SK-N-SH (cell line): ENCODE data around the gene EEFSEC. TPM values are rescaled to one million over a fixed set of nuclear protein-coding genes. Genes with fewer than 3 reads are reported as not detected.

Experiments used
- CTCF ChIA-PET: fragments of 300-600, 350-600 bp; formaldehyde crosslinking; extraction: SDS; loops from one replicate; lab custom pipeline; 2021; lab: Yijun Ruan, JAX
- POLR2A ChIA-PET: fragments of 350-600 bp; sonication (Branson Sonifier 250); formaldehyde crosslinking; extraction: SDS; loops from one replicate; lab custom pipeline; 2020; ENCODE audit warnings: antibody characterized with exemption, inconsistent platforms; lab: Yijun Ruan, JAX
- DNase-seq: peaks from one replicate; pipeline ENCODE4 v3.0.0; 2012
- H2AFZ ChIP-seq: fragments of 200-600 bp; sonication (generic); 2 replicates; pipeline ENCODE4 v1.8.1; 2016; ENCODE audit warnings: antibody characterized with exemption, mild to moderate bottlenecking, low read depth
- H3F3A ChIP-seq: fragments of 200-600 bp; sonication (generic); replicated peaks from 2 replicates; pipeline ENCODE3; 2016; ENCODE audit warnings: antibody characterized with exemption, mild to moderate bottlenecking; ENCODE audit not compliant: insufficient read depth
- H3K27ac ChIP-seq, 2 experiments: fragments of 200-500 bp in 1 of 2; fragments of 200-600 bp in 1 of 2; sonication (Bioruptor generic) in 1 of 2; sonication (generic), shearing (Covaris generic) in 1 of 2; 2 replicates each; pipeline versions ENCODE4 v1.5.1 to v1.6.1; 2014 to 2016; ENCODE audit warnings: low read depth in 2 of 2, inconsistent platforms in 1 of 2, low read length in 1 of 2, mild to moderate bottlenecking in 1 of 2, mixed read lengths in 1 of 2
- H3K27me3 ChIP-seq: fragments of 200-600 bp; sonication (generic), shearing (Covaris generic); 2 replicates; pipeline ENCODE4 v1.6.1; 2016; ENCODE audit warnings: mixed run types; ENCODE audit not compliant: insufficient read depth
- H3K36me3 ChIP-seq, 2 experiments: fragments of 200-500 bp in 1 of 2; fragments of 200-600 bp in 1 of 2; sonication (Bioruptor generic) in 1 of 2; sonication (generic) in 1 of 2; replicated peaks in 1 of 2; 2 replicates each; pipeline versions ENCODE3 to v1.5.1; 2014 to 2016; ENCODE audit warnings: low read length in 1 of 2, mild to moderate bottlenecking in 1 of 2; ENCODE audit not compliant: insufficient read depth in 2 of 2, control insufficient read depth in 1 of 2
- H3K4me1 ChIP-seq, 2 experiments: fragments of 200-500 bp in 1 of 2; fragments of 200-600 bp in 1 of 2; sonication (Bioruptor generic) in 1 of 2; sonication (generic), shearing (Covaris generic) in 1 of 2; 2 replicates each; pipeline versions ENCODE4 v1.5.1 to v1.6.1; 2014 to 2016; ENCODE audit warnings: low read depth in 1 of 2, low read length in 1 of 2, mixed run types in 1 of 2; ENCODE audit not compliant: insufficient read depth in 2 of 2, control insufficient read depth in 1 of 2
- H3K4me2 ChIP-seq: fragments of 200-600 bp; sonication (generic), shearing (Covaris generic); 2 replicates; pipeline ENCODE4 v1.6.1; 2017; ENCODE audit warnings: mixed run types
- H3K4me3 ChIP-seq, 2 experiments: fragments of 200-500 bp in 1 of 2; fragments of 200-600 bp in 1 of 2; sonication (Bioruptor generic) in 1 of 2; sonication (generic), shearing (Covaris generic) in 1 of 2; 2 replicates each; pipeline versions ENCODE4 v1.5.1 to v1.8.1; 2014 to 2016; ENCODE audit warnings: low read depth in 2 of 2, inconsistent platforms in 1 of 2, low read length in 1 of 2, mild to moderate bottlenecking in 1 of 2, mixed read lengths in 1 of 2, moderate library complexity in 1 of 2
- H3K79me2 ChIP-seq: fragments of 200-600 bp; sonication (generic); 2 replicates; pipeline ENCODE4 v1.8.1; 2017; ENCODE audit warnings: mild to moderate bottlenecking; ENCODE audit not compliant: insufficient read depth
- H3K9ac ChIP-seq: fragments of 200-600 bp; sonication (generic); 2 replicates; pipeline ENCODE4 v1.6.1; 2017; ENCODE audit warnings: mixed run types
- H3K9me2 ChIP-seq: fragments of 200-600 bp; sonication (generic); 2 replicates; pipeline ENCODE4 v1.6.1; 2017; ENCODE audit warnings: mixed run types
- H3K9me3 ChIP-seq: fragments of 200-600 bp; sonication (generic); 2 replicates; pipeline ENCODE4 v1.6.1; 2017; ENCODE audit warnings: mixed run types, mild to moderate bottlenecking, moderate library complexity
- H4K20me1 ChIP-seq: fragments of 200-600 bp; sonication (generic); 2 replicates; pipeline ENCODE4 v1.6.1; 2017; ENCODE audit warnings: mild to moderate bottlenecking, mixed run types; ENCODE audit not compliant: insufficient read depth
- ELF1 ChIP-seq: IDR thresholded peaks from 2 replicates; pipeline ENCODE4 v1.4.0; 2012
- EP300 ChIP-seq, 2 experiments: IDR thresholded peaks; 2 replicates each; pipeline versions ENCODE4 v1.4.0 to v1.6.1; 2012; ENCODE audit warnings: borderline replicate concordance in 1 of 2, low read depth in 1 of 2, low read length in 1 of 2
- FOSL2 ChIP-seq: IDR thresholded peaks from 2 replicates; pipeline ENCODE4 v1.4.0; 2012; ENCODE audit warnings: low read depth, mild to moderate bottlenecking, moderate library complexity, borderline replicate concordance
- MXI1 ChIP-seq: IDR thresholded peaks from 2 replicates; pipeline ENCODE4 v1.6.1; 2012; ENCODE audit warnings: mild to moderate bottlenecking, low read depth, low read length, improper control_type of control experiment
- RAD21 ChIP-seq: IDR thresholded peaks from 2 replicates; pipeline ENCODE4 v1.6.1; 2012; ENCODE audit warnings: mild to moderate bottlenecking, low read length
- SIN3A ChIP-seq: IDR thresholded peaks from 2 replicates; pipeline ENCODE4 v1.6.1; 2012; ENCODE audit warnings: low read depth, mild to moderate bottlenecking, low read length, moderate library complexity, borderline replicate concordance
- WGBS: methylation state at CpG from one replicate; pipeline ENCODE4 v1.1.6; 2017; ENCODE audit warnings: low lambda C conversion rate; 5-methylcytosine and 5-hydroxymethylcytosine counted together
- polyA plus RNA-seq, 3 experiments: library from polyadenylated mRNA; depleted of rRNA; stranded (reverse); fragments of >200 nt; gene quantifications; 2 replicates each; pipeline ENCODE4 v1.2.3, GENCODE V29; 2012
- TF ChIP-seq, protein P1 (sequence below): fragments of 150-350 bp; IDR thresholded peaks from 2 replicates; pipeline ENCODE4 v1.6.1; 2016; ENCODE audit warnings: mild to moderate bottlenecking, low read depth, low read length
- TF ChIP-seq, protein P2 (sequence below): fragments of 200-600 bp; sonication (generic); IDR thresholded peaks from 2 replicates; pipeline ENCODE4 v1.6.1; 2017; ENCODE audit warnings: antibody characterized with exemption, mild to moderate bottlenecking, moderate library complexity
- TF ChIP-seq, protein P3 (sequence below): IDR thresholded peaks from 2 replicates; pipeline ENCODE4 v1.4.0; 2012; ENCODE audit warnings: low read depth, borderline replicate concordance

The EEFSEC gene
- polyA plus RNA-seq, 1 of the 3 experiments (the other 2 are of a cell fraction) = 12.4 TPM

DNA sequence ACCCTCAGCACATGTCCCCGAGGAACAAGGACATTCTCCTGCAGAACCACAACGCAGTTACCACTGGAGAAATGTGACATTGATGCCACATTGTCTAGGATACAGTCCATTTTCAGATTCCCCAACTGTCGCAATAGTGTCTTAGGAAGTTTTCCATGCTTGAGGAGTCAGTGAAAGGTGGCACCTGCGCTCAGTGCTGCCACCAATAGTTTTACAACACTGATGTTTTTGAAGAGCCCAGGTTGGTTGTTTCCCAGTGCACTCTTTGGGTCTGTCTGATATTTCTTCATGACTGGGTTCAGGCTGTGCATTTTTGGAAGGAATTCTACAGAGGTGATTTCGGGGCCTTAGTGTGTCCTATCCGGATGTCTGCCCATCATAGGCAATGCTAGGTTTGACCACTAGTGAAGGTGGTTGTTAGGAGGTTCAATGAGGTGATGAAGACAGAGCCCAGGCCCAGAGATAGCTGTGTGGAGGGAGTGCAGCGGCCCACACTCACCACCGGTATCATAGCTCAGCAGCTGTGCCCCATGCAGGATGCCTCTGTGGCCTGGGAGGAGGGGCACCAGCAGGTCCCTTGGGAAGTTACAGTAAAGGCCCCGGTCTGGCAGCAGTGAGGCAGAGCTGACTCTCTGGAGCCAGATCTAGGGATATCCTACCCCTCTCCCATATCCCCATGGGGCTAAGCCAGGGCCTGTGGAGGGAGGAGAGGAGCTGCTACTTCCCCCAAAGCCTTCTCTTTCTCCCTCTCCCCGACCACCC is 216.8 kb downstream of the EEFSEC start:
- Histone ChIP-seq H3K27me3 (no peaks in the 10 kb centered on the region), H2AFZ (no peak overlapping the region), H3K79me2 (no peaks in the 10 kb centered on the region; the same call in 1 of the 2 replicates), H3K4me1 (peaks cover 0 to 44% of the 10 kb centered on the region in 2 experiments; a peak in 1 of 4 replicates), H3K4me3 (no peak overlapping the region), H3K9me3 (no peaks in the 10 kb centered on the region), H3K4me2 (no peak overlapping the region), H3K36me3 (no peaks in the 10 kb centered on the region), H3K9me2 (no peaks in the 10 kb centered on the region), H3F3A (no peaks in the 10 kb centered on the region), H3K9ac (no peak overlapping the region), H4K20me1 (no peaks in the 10 kb centered on the region), H3K27ac (no peak overlapping the region; a peak in 1 of 4 replicates)
- WGBS = 89% methylated on average over 7 of the region's 10 CpGs
- ChIA-PET POLR2A (no interaction called here), CTCF (interaction anchor here (0.6 to 2.7 kb wide), 8 partner anchors 10 to 219 kb away, joined by 3 to 18 read pairs (median 5); no protein-coding TSS in a partner anchor)
- TF ChIP-seq, protein P1, sequence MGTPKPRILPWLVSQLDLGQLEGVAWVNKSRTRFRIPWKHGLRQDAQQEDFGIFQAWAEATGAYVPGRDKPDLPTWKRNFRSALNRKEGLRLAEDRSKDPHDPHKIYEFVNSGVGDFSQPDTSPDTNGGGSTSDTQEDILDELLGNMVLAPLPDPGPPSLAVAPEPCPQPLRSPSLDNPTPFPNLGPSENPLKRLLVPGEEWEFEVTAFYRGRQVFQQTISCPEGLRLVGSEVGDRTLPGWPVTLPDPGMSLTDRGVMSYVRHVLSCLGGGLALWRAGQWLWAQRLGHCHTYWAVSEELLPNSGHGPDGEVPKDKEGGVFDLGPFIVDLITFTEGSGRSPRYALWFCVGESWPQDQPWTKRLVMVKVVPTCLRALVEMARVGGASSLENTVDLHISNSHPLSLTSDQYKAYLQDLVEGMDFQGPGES = no peak
- TF ChIP-seq, protein P2, sequence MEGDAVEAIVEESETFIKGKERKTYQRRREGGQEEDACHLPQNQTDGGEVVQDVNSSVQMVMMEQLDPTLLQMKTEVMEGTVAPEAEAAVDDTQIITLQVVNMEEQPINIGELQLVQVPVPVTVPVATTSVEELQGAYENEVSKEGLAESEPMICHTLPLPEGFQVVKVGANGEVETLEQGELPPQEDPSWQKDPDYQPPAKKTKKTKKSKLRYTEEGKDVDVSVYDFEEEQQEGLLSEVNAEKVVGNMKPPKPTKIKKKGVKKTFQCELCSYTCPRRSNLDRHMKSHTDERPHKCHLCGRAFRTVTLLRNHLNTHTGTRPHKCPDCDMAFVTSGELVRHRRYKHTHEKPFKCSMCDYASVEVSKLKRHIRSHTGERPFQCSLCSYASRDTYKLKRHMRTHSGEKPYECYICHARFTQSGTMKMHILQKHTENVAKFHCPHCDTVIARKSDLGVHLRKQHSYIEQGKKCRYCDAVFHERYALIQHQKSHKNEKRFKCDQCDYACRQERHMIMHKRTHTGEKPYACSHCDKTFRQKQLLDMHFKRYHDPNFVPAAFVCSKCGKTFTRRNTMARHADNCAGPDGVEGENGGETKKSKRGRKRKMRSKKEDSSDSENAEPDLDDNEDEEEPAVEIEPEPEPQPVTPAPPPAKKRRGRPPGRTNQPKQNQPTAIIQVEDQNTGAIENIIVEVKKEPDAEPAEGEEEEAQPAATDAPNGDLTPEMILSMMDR = no peak
- TF ChIP-seq RAD21 = no peak
- TF ChIP-seq FOSL2 = no peak
- TF ChIP-seq, protein P3, sequence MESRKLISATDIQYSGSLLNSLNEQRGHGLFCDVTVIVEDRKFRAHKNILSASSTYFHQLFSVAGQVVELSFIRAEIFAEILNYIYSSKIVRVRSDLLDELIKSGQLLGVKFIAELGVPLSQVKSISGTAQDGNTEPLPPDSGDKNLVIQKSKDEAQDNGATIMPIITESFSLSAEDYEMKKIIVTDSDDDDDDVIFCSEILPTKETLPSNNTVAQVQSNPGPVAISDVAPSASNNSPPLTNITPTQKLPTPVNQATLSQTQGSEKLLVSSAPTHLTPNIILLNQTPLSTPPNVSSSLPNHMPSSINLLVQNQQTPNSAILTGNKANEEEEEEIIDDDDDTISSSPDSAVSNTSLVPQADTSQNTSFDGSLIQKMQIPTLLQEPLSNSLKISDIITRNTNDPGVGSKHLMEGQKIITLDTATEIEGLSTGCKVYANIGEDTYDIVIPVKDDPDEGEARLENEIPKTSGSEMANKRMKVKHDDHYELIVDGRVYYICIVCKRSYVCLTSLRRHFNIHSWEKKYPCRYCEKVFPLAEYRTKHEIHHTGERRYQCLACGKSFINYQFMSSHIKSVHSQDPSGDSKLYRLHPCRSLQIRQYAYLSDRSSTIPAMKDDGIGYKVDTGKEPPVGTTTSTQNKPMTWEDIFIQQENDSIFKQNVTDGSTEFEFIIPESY = no peak
- TF ChIP-seq SIN3A = no peak
- no peak for TF ChIP-seq EP300 (IDR thresholded peaks at IDR 0.05; ENCODE audit: borderline replicate concordance in 1 of 2, low read depth in 1 of 2, low read length in 1 of 2)
- DNase-seq = no peak

DNA sequence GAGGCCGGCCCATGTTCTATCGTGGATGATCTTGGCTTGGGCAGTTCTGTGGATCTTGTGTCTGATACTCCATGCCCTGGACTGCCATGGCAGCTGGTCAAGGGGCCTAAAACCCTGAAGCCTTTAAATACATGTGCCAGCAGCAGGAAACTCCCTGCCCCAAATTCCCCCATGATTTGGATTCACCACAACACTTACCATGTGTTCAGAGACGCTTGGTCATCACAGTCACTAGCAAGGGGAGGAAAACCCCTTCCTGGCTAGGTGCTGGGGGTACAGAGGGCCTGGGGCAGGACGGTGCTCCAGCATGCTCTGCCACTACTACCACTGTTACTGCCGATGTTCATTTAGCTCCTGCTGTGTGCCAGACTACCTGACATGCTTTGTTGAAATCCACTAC is 219.0 kb downstream of the EEFSEC start:
- 100% methylated on average over 3 of the region's 5 CpGs for whole genome bisulfite sequencing
- H3K9me2 ChIP-seq = no peaks in the 10 kb centered on the region
- no peak overlapping the region; a peak in 1 of 4 replicates for H3K27ac ChIP-seq
- H3K79me2 ChIP-seq = no peaks in the 10 kb centered on the region
- H3K4me1 ChIP-seq = peaks cover 0 to 29% of the 10 kb centered on the region in 2 experiments; a peak in 1 of 4 replicates
- POLR2A ChIA-PET = no interaction called here
- no peaks in the 10 kb centered on the region for H3K36me3 ChIP-seq
- no peak overlapping the region for H2AFZ ChIP-seq
- CTCF ChIA-PET = interaction anchor here (1.1 kb wide), 1 partner anchor 10 kb away, joined by 3 read pairs; no protein-coding TSS in a partner anchor
- H3K9ac ChIP-seq = no peak overlapping the region
- no peaks in the 10 kb centered on the region for H3K9me3 ChIP-seq
- no peaks in the 10 kb centered on the region for H3F3A ChIP-seq
- no peak for DNase-seq
- no peak overlapping the region for H3K4me3 ChIP-seq
- H3K4me2 ChIP-seq = no peak overlapping the region
- H3K27me3 ChIP-seq = no peaks in the 10 kb centered on the region
- TF ChIP-seq MXI1 (no peak), FOSL2 (no peak), ELF1 (no peak)
- no peaks in the 10 kb centered on the region for H4K20me1 ChIP-seq
